AG09309 (cell line): ENCODE data around the gene AATK.

ENCODE experiments used
- DNase-seq: peaks from one replicate; pipeline ENCODE4 v3.0.0-alpha.2; 2010; ENCODE audit warnings: low read depth
- H3K4me3 ChIP-seq: 2 replicates; pipeline ENCODE4 v1.5.1; 2011; ENCODE audit warnings: mild to moderate bottlenecking, low read depth, low read length, moderate library complexity; ENCODE audit not compliant: control insufficient read depth
- CTCF ChIP-seq: IDR thresholded peaks from 2 replicates; pipeline ENCODE4 v1.5.1; 2011; ENCODE audit warnings: mild to moderate bottlenecking, low read depth, low read length, inconsistent platforms; ENCODE audit not compliant: insufficient read depth, control insufficient read depth; ENCODE audit errors: missing control alignments

Gene AATK

GRCh38 chr17:81130385-81131361 lies 35.3 kb downstream of the AATK start:
- no peak for DNase-seq
- TF ChIP-seq CTCF, result no peak
- no peak overlapping the region for H3K4me3 ChIP-seq

- H3K4me3 ChIP-seq, result no peak overlapping the region
- TF ChIP-seq CTCF, result no peak
- DNase-seq, result no peak
These were observed 36.2 kb downstream of the AATK start for GRCh38 chr17:81129711-81130367.

- peak; percentile 8 for TF ChIP-seq CTCF
- DNase-seq, result no peak
- H3K4me3 ChIP-seq, result no peak overlapping the region
These were observed 36.7 kb downstream of the AATK start for GRCh38 chr17:81129289-81129688.

- no peak for TF ChIP-seq CTCF
- DNase-seq, result no peak
- H3K4me3 ChIP-seq, result no peak overlapping the region
These were observed 37.2 kb downstream of the AATK start for GRCh38 chr17:81128774-81129173.

- H3K4me3 ChIP-seq, result no peak overlapping the region
- TF ChIP-seq CTCF, result no peak
- no peak for DNase-seq
These were observed 37.7 kb downstream of the AATK start for GRCh38 chr17:81128338-81128737.

- TF ChIP-seq CTCF, result no peak
- H3K4me3 ChIP-seq, result no peak overlapping the region
- no peak for DNase-seq
These were observed 38.4 kb downstream of the AATK start for GRCh38 chr17:81127526-81128177.
